Bone marrow (tissue), 2 donors: ENCODE data around the gene SPATA16.
"Not testable (repeated sequence)": the region's sequence is repeated elsewhere in the genome, so short reads cannot be mapped to it uniquely, and the experiment has no call there.

ENCODE experiments used
- DNase-seq, 2 donors: peaks; one replicate each; lab custom pipeline; 2025; lab: John Stamatoyannopoulos, UW

Gene SPATA16

GRCh38 chr3:173003956-173004355 lies 137.1 kb downstream of the SPATA16 start:
- DNase-seq = no peak

- DNase-seq = no peak
Observed at GRCh38 chr3:173003471-173003870, 137.6 kb downstream of the SPATA16 start.

DNA sequence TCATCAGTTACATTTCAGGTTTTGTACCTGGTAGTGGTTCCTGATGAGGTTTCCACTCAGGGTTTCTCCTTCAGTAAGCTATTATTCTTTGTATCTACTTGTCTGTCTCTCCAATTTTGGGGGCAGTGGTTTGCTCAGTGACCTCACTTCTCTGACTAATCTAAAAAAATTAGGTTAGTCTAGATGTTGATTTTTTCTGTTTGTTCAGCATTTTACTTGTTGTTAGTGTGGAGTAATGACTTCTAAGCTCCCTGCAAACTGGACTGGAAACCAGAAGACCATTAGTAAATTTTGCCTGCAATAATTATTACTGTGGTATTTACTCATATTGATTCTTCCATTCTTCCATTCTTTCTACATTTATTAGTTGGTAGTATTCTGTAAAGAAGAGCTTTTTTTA lies 139.4 kb downstream of the SPATA16 start:
- no peak for DNase-seq

- no peak for DNase-seq
Observed at GRCh38 chr3:173000553-173000952, 140.5 kb downstream of the SPATA16 start.

GRCh38 chr3:172993412-172993811 lies 147.6 kb downstream of the SPATA16 start:
- no peak for DNase-seq

GRCh38 chr3:172991424-172991996 lies 149.5 kb downstream of the SPATA16 start:
- DNase-seq = no peak

- DNase-seq = no peak
Observed at GRCh38 chr3:172989373-172989772, 151.7 kb downstream of the SPATA16 start.

DNA sequence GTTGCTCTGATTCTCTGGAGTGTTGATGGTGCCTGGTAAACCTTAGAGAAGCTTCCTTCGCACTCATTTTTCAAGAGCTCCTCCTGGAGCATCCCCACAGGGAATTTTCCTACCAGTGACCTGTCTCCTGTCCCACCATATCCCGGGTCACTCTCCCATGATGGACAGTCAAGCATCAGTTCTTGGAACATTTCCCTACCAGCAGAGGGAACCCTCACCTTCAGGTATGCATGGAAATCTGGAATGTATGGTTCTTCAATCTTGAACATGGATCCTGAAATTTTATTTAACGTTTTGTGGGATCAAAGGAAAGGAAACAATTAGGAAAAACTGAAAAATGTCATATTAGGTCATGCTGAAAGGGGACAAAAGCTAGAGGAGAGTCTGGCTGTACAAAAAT lies 153.8 kb downstream of the SPATA16 start:
- no peak for DNase-seq

- DNase-seq = no peak
Observed at GRCh38 chr3:172984914-172985313, 156.1 kb downstream of the SPATA16 start.

DNA sequence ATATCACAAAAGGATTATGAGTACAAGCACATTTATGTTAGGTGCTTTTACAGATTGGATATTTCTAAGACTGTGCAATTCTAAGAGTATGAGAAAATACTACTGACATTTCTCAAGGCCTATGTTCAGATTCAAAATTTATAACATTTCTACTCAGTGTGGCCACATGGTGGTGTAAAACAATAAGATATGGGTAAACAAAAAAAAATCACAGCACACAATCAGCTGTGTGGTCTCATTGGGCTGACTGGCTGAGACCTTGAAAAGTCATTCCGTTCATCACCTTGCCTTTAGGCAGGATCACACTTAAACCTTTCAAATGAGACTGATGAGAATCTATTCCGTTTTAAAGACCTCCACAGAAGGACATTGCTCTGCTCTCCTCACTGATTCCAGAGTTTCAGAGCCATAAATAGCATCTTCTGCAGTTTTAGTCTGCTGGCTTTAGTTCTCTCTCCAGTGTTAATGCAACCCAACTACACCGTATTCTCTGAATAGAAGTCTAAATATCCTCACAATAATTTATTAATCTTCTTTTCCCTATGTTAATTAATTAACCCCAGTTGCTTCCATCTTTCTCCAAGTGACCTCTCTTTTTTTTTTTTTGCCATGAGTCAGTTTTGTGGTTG lies 158.2 kb downstream of the SPATA16 start:
- DNase-seq = no peak

- DNase-seq = no peak
Observed at GRCh38 chr3:172981407-172981983, 159.5 kb downstream of the SPATA16 start.

DNA sequence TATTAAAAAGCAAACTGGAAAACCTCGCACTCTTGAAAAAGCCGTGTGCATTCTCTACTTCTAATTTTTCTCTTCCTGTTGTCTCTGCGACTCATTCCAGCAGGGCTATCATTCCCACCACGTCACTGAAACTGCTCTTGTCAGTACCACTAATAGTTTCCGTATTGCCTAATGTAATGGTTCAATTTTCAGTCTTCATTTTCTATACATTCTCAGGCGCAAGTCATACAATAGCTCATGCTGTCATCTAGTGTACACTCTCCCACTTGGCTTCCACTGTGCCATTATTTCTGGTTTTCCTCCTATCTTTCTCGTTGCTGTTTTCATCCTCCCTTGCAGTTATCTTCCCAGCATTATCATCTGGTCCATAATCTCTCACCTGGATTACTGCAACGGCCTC lies 160.2 kb downstream of the SPATA16 start:
- DNase-seq = no peak

GRCh38 chr3:172977696-172978095 lies 163.3 kb downstream of the SPATA16 start:
- no peak for DNase-seq

- no peak for DNase-seq
Observed at GRCh38 chr3:172974969-172975368, 166.1 kb downstream of the SPATA16 start.

DNA sequence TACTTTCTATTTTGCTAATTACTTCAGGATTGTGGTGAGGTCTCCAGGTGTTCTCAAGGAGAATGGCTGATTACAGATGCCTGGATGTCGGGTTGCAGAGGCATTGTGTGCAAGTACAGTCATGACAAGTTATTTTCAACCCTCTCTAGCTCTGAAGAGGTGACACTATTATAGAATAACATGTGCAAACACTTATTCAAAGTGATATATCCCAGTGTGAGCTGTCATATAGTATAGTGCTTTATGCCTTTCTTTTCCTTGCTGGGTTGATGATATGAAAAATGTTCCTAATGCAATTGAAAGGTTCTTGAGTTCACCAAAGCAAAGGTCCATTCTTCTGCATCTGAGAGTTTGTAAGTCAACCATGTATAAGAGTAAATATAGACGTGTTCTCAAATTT lies 167.2 kb downstream of the SPATA16 start:
- no peak for DNase-seq

- no peak for DNase-seq
Observed at GRCh38 chr3:172972717-172973116, 168.3 kb downstream of the SPATA16 start.

- DNase-seq = no peak
Observed at GRCh38 chr3:172972067-172972466, 169.0 kb downstream of the SPATA16 start.

DNA sequence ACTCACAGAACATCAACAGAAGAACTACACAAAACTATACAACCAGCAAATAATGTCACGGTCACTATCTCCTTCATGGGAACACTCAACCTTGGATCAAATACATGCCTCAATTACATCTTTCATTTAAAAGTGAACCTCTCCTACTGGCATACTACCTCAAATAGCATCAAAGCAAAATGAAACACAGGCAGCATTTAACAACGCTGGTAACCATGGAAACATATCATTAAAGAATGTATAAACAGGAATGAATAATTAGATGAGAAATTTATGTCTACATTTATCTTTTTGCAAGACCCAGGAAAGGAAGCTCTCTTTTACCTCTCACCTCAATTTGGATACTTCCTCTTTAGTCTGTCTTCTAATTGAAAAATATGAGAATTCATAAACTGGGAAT lies 172.4 kb downstream of the SPATA16 start:
- no peak for DNase-seq

- no peak for DNase-seq
Observed at GRCh38 chr3:172965256-172965655, 175.8 kb downstream of the SPATA16 start.

DNA sequence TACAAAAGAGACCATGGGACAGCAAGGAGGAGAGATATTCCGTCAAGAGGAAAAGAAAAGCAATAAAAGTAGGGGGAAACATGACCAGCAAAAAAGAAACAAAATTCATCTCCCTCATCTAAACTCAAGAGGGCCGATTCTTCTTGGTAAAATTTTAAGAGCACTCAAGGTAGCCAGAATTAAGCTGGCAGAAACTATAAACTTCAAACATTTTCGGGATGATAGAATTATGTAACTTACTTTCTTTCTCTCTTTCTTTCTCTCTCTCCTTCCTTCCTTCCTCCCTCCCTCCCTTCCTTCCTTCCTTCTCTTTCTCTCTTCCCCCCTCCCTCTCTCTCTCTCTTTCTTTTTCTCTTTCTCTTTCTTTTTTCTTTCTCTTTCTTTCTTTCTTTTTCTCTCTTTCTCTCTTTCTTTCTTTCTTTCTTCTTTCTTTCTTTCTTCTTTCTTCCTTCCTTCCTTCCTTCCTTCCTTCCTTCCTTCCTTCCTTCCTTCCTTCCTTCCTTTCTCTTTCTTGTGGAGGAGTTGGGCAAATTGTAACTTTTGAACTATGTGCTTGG lies 180.3 kb downstream of the SPATA16 start:
- DNase-seq = not testable (repeated sequence)

DNA sequence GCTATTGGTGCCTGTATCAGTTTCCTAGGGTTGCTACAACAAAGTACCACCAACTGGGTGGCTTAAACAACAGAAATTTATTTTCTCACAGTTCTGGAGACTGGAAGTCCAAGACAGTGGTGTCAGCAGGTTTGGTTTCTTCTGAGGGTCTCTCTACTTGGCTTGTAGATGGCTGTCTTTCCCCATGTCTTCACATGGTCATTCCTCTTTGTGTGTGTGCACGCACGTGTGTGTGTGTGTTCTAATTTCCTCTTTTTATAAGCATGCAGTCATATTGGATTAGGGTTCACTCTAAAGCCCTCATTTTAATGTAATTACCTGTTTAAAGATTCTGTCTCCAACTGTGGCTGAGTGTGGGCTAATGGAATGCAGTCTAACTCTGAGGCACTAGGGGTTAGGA lies 182.5 kb downstream of the SPATA16 start:
- no peak for DNase-seq

GRCh38 chr3:172953571-172953970 lies 187.5 kb downstream of the SPATA16 start:
- DNase-seq = peak in 1 of 2 donors; percentile 1

DNA sequence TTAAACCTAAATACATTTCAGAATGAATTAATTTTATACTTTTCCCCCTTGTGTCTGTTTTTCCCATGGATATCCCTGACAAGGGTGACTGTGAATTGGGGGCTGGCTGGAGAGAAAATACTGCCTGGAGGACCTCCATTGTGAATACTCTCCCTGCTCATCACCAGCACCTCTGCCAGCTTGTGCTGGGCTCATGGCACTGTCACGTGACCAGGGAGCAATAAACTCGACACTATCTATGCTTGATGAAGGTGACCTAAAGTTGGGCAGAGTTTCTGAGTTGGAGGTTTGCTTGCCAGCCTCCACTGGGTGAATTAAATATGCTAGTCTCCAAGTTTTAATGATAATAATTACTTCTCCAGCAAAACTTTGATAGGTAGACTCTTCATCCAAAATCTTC lies 189.5 kb downstream of the SPATA16 start:
- DNase-seq = no peak

DNA sequence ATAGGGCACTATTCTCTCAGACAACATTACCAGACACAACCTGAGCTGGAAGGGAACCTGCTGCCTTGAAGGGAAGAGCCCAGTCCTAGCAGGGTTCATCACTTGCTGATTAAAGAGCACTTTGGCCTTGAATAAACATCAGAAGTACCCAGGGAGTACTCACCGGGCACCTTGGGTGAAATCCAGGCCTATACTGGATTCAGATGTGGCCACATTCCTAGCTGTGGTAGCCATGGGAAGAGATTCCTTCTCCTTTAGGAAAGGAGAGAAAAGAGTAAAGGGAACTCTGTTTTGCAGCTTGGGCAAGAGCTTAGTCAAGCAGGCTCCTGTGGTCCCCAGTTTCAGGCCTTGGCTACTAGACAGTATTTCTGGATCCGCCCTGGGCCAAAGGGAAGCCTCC lies 195.0 kb downstream of the SPATA16 start:
- no peak for DNase-seq
